Cardiac septum (tissue), 1 donor: Measurements from ENCODE around the gene RAB25. TPM values are rescaled to one million over a fixed set of nuclear protein-coding genes. Genes with fewer than 3 reads are reported as not detected.
"Not testable (repeated sequence)": the region's sequence is repeated elsewhere in the genome, so short reads cannot be mapped to it uniquely, and the experiment has no call there.

Experiments
- DNase-seq: peaks from one replicate; pipeline ENCODE4 v3.0.0-alpha.2; 2020; ENCODE audit warnings: low spot score
- intact Hi-C: fragments of 100-400 bp; cut with DNase I; formaldehyde crosslinking; loops from one replicate; pipeline ENCODE4 v1.14.0; 2022
- total RNA-seq: library from RNA; stranded (reverse); fragmentation: NEBNext Ultra II Directional; extraction: Animal tissue kit (Norgen Biotek cat#: 25700); gene quantifications from one replicate; pipeline ENCODE4 v1.2.1, GENCODE V29; 2021
- donor health status: DM: no; HTN: no; CAD: no.

RAB25 gene
- total RNA-seq, 1 donor from 2014 or later: not detected

- intact Hi-C loops: loop anchor here (2.0 to 10.0 kb wide), 2 partner anchors 33 to 119 kb away; partner anchors contain the start of genes KHDC4 and SSR2
- peak; percentile 91 for DNase-seq
Measured at GRCh38 chr1:156053768-156054499, 7.0 kb upstream of the RAB25 start, which contains the start of gene UBQLN4. Gene UBQLN4 (minus strand): TSS chr1:156053798. CDS start chr1:156053701, 97 bp downstream.

GRCh38 chr1:156054500-156055280, 6.3 kb upstream of the RAB25 start, which contains the start of gene LAMTOR2:
Gene LAMTOR2 (plus strand): TSS chr1:156054782. CDS start chr1:156054890, 108 bp downstream.
- intact Hi-C loops: loop anchor here (2.0 to 10.0 kb wide), 2 partner anchors 34 to 120 kb away; partner anchors contain the start of genes KHDC4 and SSR2
- DNase-seq: peak; percentile 99

- DNase-seq: no peak
- intact Hi-C loops: loop anchor here (2.0 to 10.0 kb wide), 2 partner anchors 35 to 121 kb away; partner anchors contain the start of genes KHDC4 and SSR2
Measured at GRCh38 chr1:156055281-156056048, 5.5 kb upstream of the RAB25 start.

- DNase-seq: no peak
- intact Hi-C loops: loop anchor here (10.0 kb wide), 1 partner anchor 122 kb away; the partner anchor contains the start of gene KHDC4
Measured at GRCh38 chr1:156056326-156056849, 4.6 kb upstream of the RAB25 start.

- no peak for DNase-seq
- intact Hi-C loops: loop anchor here (10.0 kb wide), 1 partner anchor 57 kb away; no protein-coding TSS in a partner anchor
Measured at GRCh38 chr1:156062189-156062588, 1.2 kb downstream of the RAB25 start.

GRCh38 chr1:156063997-156064285, 3.0 kb downstream of the RAB25 start:
- no peak for DNase-seq
- intact Hi-C loops: loop anchor here (10.0 kb wide), 1 partner anchor 59 kb away; no protein-coding TSS in a partner anchor

GRCh38 chr1:156064615-156065014, 3.7 kb downstream of the RAB25 start:
- intact Hi-C loops: loop anchor here (10.0 kb wide), 1 partner anchor 60 kb away; no protein-coding TSS in a partner anchor
- no peak for DNase-seq

- DNase-seq: no peak
- intact Hi-C loops: loop anchor here (10.0 kb wide), 1 partner anchor 60 kb away; no protein-coding TSS in a partner anchor
Measured at GRCh38 chr1:156065212-156065611, 4.3 kb downstream of the RAB25 start.

GRCh38 chr1:156065871-156066270, 4.9 kb downstream of the RAB25 start:
- no peak for DNase-seq
- intact Hi-C loops: loop anchor here (10.0 kb wide), 1 partner anchor 61 kb away; no protein-coding TSS in a partner anchor

- intact Hi-C loops: loop anchor here (10.0 kb wide), 1 partner anchor 62 kb away; no protein-coding TSS in a partner anchor
- no peak for DNase-seq
Measured at GRCh38 chr1:156067262-156067661, 6.3 kb downstream of the RAB25 start.

- no peak for DNase-seq
- intact Hi-C loops: loop anchor here (10.0 kb wide), 1 partner anchor 65 kb away; no protein-coding TSS in a partner anchor
Measured at GRCh38 chr1:156069490-156070455, 8.8 kb downstream of the RAB25 start.

GRCh38 chr1:156070548-156070947, 9.6 kb downstream of the RAB25 start:
- intact Hi-C loops: no loop called here
- no peak for DNase-seq

GRCh38 chr1:156071332-156071816, 10.4 kb downstream of the RAB25 start:
- intact Hi-C loops, DNase-seq: not testable (repeated sequence)

- no peak for DNase-seq
- intact Hi-C loops: no loop called here
Measured at GRCh38 chr1:156072251-156072650, 11.3 kb downstream of the RAB25 start.

- no peak for DNase-seq
- intact Hi-C loops: no loop called here
Measured at GRCh38 chr1:156073110-156073687, 12.2 kb downstream of the RAB25 start.

GRCh38 chr1:156073740-156074139, 12.8 kb downstream of the RAB25 start:
- intact Hi-C loops: no loop called here
- no peak for DNase-seq

- DNase-seq: no peak
- intact Hi-C loops: no loop called here
Measured at GRCh38 chr1:156074661-156075060, 13.7 kb downstream of the RAB25 start.
